ENCODE data around the gene NEUROD2.

The NEUROD2 gene

DNA sequence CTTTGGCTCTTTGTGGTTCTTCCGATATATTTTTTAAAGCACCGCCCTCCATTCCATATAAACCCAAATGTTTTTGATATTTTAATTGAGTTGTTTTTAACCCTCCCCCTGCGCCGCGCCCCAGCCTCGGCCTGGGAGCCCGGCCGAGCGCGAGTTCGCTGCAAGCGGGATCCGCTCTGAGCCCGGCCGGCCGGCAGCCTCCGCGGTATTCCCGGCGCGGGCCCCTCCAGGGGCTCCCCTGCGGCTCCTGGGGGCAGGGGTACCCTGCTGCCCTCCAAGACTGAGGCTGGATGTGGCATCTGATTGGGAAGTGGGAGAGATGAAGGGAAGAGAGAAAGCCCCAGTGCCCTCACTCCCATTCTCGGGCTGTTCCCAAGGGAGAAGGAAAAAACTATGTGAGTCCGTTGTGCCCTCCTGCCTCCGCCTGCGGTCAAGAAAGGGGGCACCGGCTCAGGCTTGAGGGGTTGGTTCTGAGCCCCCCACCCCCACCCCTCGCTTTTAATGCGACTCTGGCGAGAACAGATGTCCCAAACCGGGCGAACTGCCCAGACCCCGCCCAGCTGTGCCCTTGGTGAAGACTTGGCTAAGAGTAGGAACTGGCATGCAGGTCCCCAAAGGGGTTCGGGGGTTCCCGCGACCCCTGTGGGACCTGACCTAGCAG, 8.6 kb downstream of the NEUROD2 start (continued):
- TF ChIP-seq, protein P1, sequence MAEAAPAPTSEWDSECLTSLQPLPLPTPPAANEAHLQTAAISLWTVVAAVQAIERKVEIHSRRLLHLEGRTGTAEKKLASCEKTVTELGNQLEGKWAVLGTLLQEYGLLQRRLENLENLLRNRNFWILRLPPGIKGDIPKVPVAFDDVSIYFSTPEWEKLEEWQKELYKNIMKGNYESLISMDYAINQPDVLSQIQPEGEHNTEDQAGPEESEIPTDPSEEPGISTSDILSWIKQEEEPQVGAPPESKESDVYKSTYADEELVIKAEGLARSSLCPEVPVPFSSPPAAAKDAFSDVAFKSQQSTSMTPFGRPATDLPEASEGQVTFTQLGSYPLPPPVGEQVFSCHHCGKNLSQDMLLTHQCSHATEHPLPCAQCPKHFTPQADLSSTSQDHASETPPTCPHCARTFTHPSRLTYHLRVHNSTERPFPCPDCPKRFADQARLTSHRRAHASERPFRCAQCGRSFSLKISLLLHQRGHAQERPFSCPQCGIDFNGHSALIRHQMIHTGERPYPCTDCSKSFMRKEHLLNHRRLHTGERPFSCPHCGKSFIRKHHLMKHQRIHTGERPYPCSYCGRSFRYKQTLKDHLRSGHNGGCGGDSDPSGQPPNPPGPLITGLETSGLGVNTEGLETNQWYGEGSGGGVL (tag by site-specific recombination; IDR thresholded peaks at IDR 0.05), result peak; percentile 55; the same call in 1 of the 2 replicates
- 0 out of 2 replicates have a peak, but pooled peaks have one; percentile 12 for TF ChIP-seq ZNF366 (tag by site-specific recombination; conservative IDR thresholded peaks at IDR 0.05)
- no peak for TF ChIP-seq ZNF416 (tag by site-specific recombination; IDR thresholded peaks at IDR 0.05)
- TF ChIP-seq, protein P2, sequence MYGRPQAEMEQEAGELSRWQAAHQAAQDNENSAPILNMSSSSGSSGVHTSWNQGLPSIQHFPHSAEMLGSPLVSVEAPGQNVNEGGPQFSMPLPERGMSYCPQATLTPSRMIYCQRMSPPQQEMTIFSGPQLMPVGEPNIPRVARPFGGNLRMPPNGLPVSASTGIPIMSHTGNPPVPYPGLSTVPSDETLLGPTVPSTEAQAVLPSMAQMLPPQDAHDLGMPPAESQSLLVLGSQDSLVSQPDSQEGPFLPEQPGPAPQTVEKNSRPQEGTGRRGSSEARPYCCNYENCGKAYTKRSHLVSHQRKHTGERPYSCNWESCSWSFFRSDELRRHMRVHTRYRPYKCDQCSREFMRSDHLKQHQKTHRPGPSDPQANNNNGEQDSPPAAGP (tag by site-specific recombination; IDR thresholded peaks at IDR 0.05), result no peak
- 0 out of 2 replicates have a peak, but pooled peaks have one; percentile 18 for TF ChIP-seq ZBTB48 (tag by site-specific recombination; IDR thresholded peaks at IDR 0.05)
- TF ChIP-seq, protein P3, sequence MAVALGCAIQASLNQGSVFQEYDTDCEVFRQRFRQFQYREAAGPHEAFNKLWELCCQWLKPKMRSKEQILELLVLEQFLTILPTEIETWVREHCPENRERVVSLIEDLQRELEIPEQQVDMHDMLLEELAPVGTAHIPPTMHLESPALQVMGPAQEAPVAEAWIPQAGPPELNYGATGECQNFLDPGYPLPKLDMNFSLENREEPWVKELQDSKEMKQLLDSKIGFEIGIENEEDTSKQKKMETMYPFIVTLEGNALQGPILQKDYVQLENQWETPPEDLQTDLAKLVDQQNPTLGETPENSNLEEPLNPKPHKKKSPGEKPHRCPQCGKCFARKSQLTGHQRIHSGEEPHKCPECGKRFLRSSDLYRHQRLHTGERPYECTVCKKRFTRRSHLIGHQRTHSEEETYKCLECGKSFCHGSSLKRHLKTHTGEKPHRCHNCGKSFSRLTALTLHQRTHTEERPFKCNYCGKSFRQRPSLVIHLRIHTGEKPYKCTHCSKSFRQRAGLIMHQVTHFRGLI (tag by site-specific recombination; IDR thresholded peaks at IDR 0.05), result peak; percentile 47; the same call in 1 of the 2 replicates
- TF ChIP-seq SP7 (tag by site-specific recombination; IDR thresholded peaks at IDR 0.05), result 0 out of 2 replicates have a peak, but pooled peaks have one; percentile 17
- TF ChIP-seq ZNF24 (tag by site-specific recombination; IDR thresholded peaks at IDR 0.05), result no peak
- TF ChIP-seq ZNF561 (tag by site-specific recombination; IDR thresholded peaks at IDR 0.05; ENCODE audit: borderline replicate concordance), result peak; percentile 84; the same call in 1 of the 2 replicates

DNA sequence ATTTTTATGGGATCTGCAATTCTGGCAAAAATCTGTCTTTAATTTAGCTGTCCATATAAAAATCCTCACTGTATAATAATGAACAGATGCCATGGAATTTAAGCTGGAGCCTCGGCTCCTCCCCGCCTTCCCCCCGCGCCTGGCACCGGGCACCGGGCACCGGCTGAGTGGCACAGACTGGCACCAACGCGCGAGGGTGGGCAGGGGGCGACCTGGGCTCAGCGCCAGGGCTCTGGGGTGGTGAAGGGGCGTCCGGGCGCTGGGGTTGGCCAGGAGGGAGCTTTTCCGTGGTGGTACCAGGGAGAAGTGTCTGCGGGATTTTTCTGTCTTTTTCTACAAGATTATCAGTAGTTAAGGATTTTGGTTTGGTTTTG, 9.1 kb downstream of the NEUROD2 start:
- POLR2A ChIA-PET, result no interaction called here
- H3K4me3 ChIP-seq (ENCODE audit: low read depth, low read length), result no peak overlapping the region
- CTCF ChIA-PET, result interaction anchor here (0.6 to 1.9 kb wide), 6 partner anchors 23 to 360 kb away, joined by 3 to 8 read pairs (median 4); no protein-coding TSS in a partner anchor
- H3K27ac ChIP-seq (ENCODE audit: extremely low read depth, low read depth, low read length), result no peak overlapping the region
- H3K36me3 ChIP-seq (ENCODE audit: control insufficient read depth in 2 of 2, insufficient read depth in 1 of 2, low read length in 2 of 2), result no peaks in the 10 kb centered on the region
- H3K4me1 ChIP-seq (ENCODE audit: control insufficient read depth, insufficient read depth, low read length), result peaks cover 4% of the 10 kb centered on the region; the same call in 1 of the 2 replicates
- H3K9me3 ChIP-seq (ENCODE audit: control insufficient read depth, insufficient read depth, low read depth, low read length), result no peaks in the 10 kb centered on the region
- TF ChIP-seq, protein P4, sequence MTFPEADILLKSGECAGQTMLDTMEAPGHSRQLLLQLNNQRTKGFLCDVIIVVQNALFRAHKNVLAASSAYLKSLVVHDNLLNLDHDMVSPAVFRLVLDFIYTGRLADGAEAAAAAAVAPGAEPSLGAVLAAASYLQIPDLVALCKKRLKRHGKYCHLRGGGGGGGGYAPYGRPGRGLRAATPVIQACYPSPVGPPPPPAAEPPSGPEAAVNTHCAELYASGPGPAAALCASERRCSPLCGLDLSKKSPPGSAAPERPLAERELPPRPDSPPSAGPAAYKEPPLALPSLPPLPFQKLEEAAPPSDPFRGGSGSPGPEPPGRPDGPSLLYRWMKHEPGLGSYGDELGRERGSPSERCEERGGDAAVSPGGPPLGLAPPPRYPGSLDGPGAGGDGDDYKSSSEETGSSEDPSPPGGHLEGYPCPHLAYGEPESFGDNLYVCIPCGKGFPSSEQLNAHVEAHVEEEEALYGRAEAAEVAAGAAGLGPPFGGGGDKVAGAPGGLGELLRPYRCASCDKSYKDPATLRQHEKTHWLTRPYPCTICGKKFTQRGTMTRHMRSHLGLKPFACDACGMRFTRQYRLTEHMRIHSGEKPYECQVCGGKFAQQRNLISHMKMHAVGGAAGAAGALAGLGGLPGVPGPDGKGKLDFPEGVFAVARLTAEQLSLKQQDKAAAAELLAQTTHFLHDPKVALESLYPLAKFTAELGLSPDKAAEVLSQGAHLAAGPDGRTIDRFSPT (tag by site-specific recombination; IDR thresholded peaks at IDR 0.05), result peak; percentile 86
- TF ChIP-seq, protein P5, sequence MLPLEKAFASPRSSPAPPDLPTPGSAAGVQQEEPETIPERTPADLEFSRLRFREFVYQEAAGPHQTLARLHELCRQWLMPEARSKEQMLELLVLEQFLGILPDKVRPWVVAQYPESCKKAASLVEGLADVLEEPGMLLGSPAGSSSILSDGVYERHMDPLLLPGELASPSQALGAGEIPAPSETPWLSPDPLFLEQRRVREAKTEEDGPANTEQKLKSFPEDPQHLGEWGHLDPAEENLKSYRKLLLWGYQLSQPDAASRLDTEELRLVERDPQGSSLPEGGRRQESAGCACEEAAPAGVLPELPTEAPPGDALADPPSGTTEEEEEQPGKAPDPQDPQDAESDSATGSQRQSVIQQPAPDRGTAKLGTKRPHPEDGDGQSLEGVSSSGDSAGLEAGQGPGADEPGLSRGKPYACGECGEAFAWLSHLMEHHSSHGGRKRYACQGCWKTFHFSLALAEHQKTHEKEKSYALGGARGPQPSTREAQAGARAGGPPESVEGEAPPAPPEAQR (tag by site-specific recombination; IDR thresholded peaks at IDR 0.05), result no peak
- TF ChIP-seq, protein P6, sequence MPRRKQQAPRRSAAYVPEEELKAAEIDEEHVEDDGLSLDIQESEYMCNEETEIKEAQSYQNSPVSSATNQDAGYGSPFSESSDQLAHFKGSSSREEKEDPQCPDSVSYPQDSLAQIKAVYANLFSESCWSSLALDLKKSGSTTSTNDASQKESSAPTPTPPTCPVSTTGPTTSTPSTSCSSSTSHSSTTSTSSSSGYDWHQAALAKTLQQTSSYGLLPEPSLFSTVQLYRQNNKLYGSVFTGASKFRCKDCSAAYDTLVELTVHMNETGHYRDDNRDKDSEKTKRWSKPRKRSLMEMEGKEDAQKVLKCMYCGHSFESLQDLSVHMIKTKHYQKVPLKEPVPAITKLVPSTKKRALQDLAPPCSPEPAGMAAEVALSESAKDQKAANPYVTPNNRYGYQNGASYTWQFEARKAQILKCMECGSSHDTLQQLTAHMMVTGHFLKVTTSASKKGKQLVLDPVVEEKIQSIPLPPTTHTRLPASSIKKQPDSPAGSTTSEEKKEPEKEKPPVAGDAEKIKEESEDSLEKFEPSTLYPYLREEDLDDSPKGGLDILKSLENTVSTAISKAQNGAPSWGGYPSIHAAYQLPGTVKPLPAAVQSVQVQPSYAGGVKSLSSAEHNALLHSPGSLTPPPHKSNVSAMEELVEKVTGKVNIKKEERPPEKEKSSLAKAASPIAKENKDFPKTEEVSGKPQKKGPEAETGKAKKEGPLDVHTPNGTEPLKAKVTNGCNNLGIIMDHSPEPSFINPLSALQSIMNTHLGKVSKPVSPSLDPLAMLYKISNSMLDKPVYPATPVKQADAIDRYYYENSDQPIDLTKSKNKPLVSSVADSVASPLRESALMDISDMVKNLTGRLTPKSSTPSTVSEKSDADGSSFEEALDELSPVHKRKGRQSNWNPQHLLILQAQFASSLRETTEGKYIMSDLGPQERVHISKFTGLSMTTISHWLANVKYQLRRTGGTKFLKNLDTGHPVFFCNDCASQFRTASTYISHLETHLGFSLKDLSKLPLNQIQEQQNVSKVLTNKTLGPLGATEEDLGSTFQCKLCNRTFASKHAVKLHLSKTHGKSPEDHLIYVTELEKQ (tag by site-specific recombination; IDR thresholded peaks at IDR 0.05; ENCODE audit: borderline replicate concordance), result no peak

All from HEK293 (cell line).